IPS-20b (cell line): ENCODE results near the gene TAOK1.

ENCODE experiments used
- H3K27ac ChIP-seq: one replicate; pipeline ENCODE4 v1.5.1; 2013; ENCODE audit warnings: low read length
- H3K27me3 ChIP-seq: 2 replicates; pipeline ENCODE4 v1.6.1; 2013; ENCODE audit warnings: mild to moderate bottlenecking, low read length, inconsistent platforms; ENCODE audit not compliant: insufficient read depth
- H3K36me3 ChIP-seq: 2 replicates; pipeline ENCODE4 v1.6.1; 2013; ENCODE audit warnings: low read depth, mild to moderate bottlenecking, inconsistent platforms, low read length, moderate library complexity; ENCODE audit not compliant: insufficient read depth
- H3K4me1 ChIP-seq: 2 replicates; pipeline ENCODE4 v1.6.1; 2013; ENCODE audit warnings: mild to moderate bottlenecking, control low read depth, inconsistent platforms, low read length, moderate library complexity; ENCODE audit not compliant: insufficient read depth
- H3K4me3 ChIP-seq: 2 replicates; pipeline ENCODE4 v1.5.1; 2013; ENCODE audit warnings: mild to moderate bottlenecking, low read length, inconsistent platforms
- H3K9ac ChIP-seq: 2 replicates; pipeline ENCODE4 v1.6.1; 2013; ENCODE audit warnings: low read depth, mild to moderate bottlenecking, inconsistent platforms, low read length, moderate library complexity
- H3K9me3 ChIP-seq: 2 replicates; pipeline ENCODE4 v1.6.1; 2013; ENCODE audit warnings: mild to moderate bottlenecking, low read depth, low read length, inconsistent platforms; ENCODE audit not compliant: insufficient read depth

The TAOK1 gene

GRCh38 chr17:29590411-29591145 lies 200.4 kb downstream of the TAOK1 start:
- H3K36me3 ChIP-seq: no peaks in the 10 kb centered on the region
- H3K4me3 ChIP-seq: peak overlapping the region; percentile 78; the same call in 1 of the 2 replicates
- H3K4me1 ChIP-seq: peaks cover 26% of the 10 kb centered on the region
- H3K9me3 ChIP-seq: no peaks in the 10 kb centered on the region
- H3K9ac ChIP-seq: peak overlapping the region; percentile 74; the same call in 1 of the 2 replicates
- peak overlapping the region; percentile 4 for H3K27ac ChIP-seq
- peaks cover 25% of the 10 kb centered on the region for H3K27me3 ChIP-seq

DNA sequence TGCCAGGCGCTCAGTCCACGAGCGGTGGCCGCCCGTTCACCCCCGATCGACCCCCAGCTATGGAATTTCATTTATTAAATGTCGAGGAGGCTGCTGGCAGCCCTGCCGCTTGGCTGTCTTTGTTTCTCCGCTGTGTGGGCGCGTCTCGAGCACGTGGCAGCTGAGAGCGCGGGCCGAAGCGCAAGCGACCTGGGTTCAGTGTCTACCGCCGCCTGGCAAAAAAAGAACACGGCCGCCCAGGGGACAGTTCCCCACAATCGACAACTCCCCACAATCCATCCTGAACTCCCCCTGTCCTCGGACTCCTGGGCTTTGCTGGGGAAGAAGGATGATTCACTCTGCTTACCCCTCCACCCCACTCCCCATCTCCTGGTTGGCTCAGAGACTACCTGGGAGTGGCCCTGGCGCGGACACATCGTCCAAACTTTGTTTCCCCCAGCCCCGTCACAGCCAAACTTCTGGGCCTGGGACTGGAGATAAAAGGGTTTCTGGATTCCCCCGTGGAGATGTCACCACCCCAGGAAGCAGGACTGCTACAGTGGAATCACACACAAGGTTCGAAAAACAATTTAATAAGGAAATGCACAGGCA lies 201.1 kb downstream of the TAOK1 start:
- peak overlapping the region; percentile 78 for H3K4me3 ChIP-seq
- H3K27ac ChIP-seq: peak overlapping the region; percentile 4
- H3K36me3 ChIP-seq: no peaks in the 10 kb centered on the region
- no peaks in the 10 kb centered on the region for H3K9me3 ChIP-seq
- H3K9ac ChIP-seq: peak overlapping the region; percentile 74; the same call in 1 of the 2 replicates
- peaks cover 25% of the 10 kb centered on the region for H3K27me3 ChIP-seq
- peaks cover 25% of the 10 kb centered on the region for H3K4me1 ChIP-seq

GRCh38 chr17:29591737-29592608 lies 201.8 kb downstream of the TAOK1 start:
- peak overlapping the region; percentile 17 for H3K27ac ChIP-seq
- H3K9ac ChIP-seq: peak overlapping the region; percentile 74; the same call in 1 of the 2 replicates
- no peaks in the 10 kb centered on the region for H3K9me3 ChIP-seq
- H3K27me3 ChIP-seq: peaks cover 25% of the 10 kb centered on the region
- no peaks in the 10 kb centered on the region for H3K36me3 ChIP-seq
- H3K4me1 ChIP-seq: peaks cover 33% of the 10 kb centered on the region
- peak overlapping the region; percentile 78 for H3K4me3 ChIP-seq

DNA sequence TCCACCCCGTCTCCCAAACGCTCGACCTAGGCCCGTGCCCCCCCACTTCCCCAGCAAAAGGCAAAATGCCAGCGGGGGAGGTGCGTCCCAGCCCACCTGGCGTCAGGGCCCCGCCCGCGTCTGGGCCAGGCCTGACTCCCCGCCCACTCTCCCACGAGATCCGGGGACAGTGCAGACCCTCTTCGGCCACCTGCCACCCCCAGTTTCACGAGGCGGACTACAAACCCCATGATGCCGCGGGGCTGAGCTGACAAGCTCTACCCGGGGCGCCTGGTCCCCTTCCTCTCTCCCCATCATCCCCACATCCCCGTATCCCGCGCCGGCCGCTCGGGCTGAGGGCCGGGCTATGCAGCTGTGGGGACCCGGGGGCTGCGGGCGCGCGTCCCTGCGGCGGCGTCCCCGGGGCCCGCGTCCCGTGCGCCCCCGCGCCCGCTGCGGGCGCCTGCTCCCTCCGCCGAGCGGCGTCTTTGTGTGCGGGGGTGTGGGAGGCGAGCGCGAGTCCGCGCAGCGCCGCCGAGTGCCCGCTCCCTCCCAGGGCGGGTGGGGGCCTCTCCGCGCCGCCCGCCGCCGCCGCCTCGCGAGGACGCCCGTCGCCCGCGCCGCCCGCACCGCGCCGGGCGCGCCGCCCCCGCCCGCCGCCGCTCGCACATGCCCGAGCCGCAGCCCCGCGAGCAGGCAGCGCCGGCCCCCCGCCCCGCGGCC lies 202.8 kb downstream of the TAOK1 start, which contains the start of gene ANKRD13B:
Gene ANKRD13B, plus strand, starts transcription at position 283 of the 702 bp plus-strand sequence. CDS start 490 bp downstream, outside the sequence.
- Histone ChIP-seq H3K4me3 (peak within 1 kb of the TSS; percentile 80), H3K27me3 (peaks cover 20% of the 10 kb centered on the region), H3K4me1 (peaks cover 34% of the 10 kb centered on the region), H3K9me3 (no peaks in the 10 kb centered on the region), H3K36me3 (no peaks in the 10 kb centered on the region), H3K9ac (peak within 1 kb of the TSS; percentile 69; the same call in 1 of the 2 replicates), H3K27ac (peak within 1 kb of the TSS; percentile 17)

DNA sequence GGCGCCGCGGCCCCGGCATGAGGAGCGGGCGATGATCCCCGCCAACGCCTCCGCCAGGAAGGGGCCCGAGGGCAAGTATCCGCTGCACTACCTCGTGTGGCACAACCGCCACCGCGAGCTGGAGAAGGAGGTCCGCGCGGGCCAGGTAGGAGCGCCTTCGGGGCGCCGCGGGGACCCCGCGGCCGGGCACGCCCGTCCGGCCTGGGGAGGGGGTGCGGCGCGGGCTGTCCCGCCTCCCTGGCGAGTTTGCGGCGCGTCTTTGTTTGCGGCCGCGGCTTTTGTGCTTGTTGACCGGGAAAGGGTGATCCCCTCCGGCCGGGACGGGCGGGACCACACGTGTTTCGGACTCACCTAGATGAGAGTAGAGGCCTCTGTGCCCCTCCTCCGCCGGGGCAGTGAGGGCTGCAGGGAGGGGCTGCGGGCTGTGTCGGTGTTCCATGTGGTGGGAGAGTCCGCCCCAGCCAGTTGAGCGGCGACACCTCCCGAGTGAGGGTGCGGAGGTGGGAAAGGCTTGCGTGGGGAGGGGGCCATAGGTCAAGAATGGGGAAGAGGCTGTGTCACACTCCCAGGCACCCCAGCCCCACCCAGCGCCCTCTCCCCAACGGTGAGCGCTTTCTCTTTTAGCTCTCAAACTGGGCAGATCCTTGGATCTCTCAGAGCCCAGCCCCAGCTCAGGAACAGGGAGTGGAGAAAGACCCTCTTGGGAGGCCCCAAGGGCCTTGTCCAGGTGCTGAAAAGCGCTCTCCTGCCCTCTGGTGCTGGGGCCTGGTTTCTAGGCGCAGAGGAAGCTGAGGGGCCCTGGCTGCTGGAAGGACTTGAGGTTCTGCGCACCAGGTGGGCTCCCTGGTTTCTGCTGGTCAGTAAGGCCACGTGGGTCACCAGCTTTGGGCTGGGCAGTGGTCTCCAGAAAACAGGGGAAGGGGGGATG lies 203.7 kb downstream of the TAOK1 start:
- H3K9ac ChIP-seq: peak overlapping the region; percentile 56; the same call in 1 of the 2 replicates
- H3K27ac ChIP-seq: no peak overlapping the region
- H3K36me3 ChIP-seq: no peaks in the 10 kb centered on the region
- H3K4me3 ChIP-seq: peak overlapping the region; percentile 80
- no peaks in the 10 kb centered on the region for H3K9me3 ChIP-seq
- peaks cover 31% of the 10 kb centered on the region for H3K4me1 ChIP-seq
- peaks cover 16% of the 10 kb centered on the region for H3K27me3 ChIP-seq

- no peak overlapping the region for H3K27ac ChIP-seq
- peaks cover 31% of the 10 kb centered on the region for H3K4me1 ChIP-seq
- H3K4me3 ChIP-seq: peak overlapping the region; percentile 80; the same call in 1 of the 2 replicates
- H3K9me3 ChIP-seq: no peaks in the 10 kb centered on the region
- H3K36me3 ChIP-seq: no peaks in the 10 kb centered on the region
- H3K27me3 ChIP-seq: peaks cover 16% of the 10 kb centered on the region
- H3K9ac ChIP-seq: no peak overlapping the region; the same call in 1 of the 2 replicates
These were observed 204.4 kb downstream of the TAOK1 start for GRCh38 chr17:29594519-29595090.

GRCh38 chr17:29595107-29595942 lies 205.2 kb downstream of the TAOK1 start:
- H3K4me1 ChIP-seq: peaks cover 25% of the 10 kb centered on the region
- no peaks in the 10 kb centered on the region for H3K36me3 ChIP-seq
- H3K4me3 ChIP-seq: no peak overlapping the region
- no peak overlapping the region for H3K9ac ChIP-seq
- H3K27me3 ChIP-seq: peaks cover 10% of the 10 kb centered on the region
- no peaks in the 10 kb centered on the region for H3K9me3 ChIP-seq
- no peak overlapping the region for H3K27ac ChIP-seq

GRCh38 chr17:29595943-29596774 lies 206.0 kb downstream of the TAOK1 start:
- Histone ChIP-seq H3K4me1 (peaks cover 24% of the 10 kb centered on the region), H3K36me3 (no peaks in the 10 kb centered on the region), H3K9me3 (no peaks in the 10 kb centered on the region), H3K27me3 (peaks cover 5% of the 10 kb centered on the region), H3K9ac (no peak overlapping the region), H3K27ac (no peak overlapping the region), H3K4me3 (no peak overlapping the region)

GRCh38 chr17:29596811-29597210 lies 206.6 kb downstream of the TAOK1 start:
- Histone ChIP-seq H3K9ac (0 out of 2 replicates have a peak overlapping the region, but pooled peaks have one; percentile 29), H3K36me3 (no peaks in the 10 kb centered on the region), H3K4me3 (0 out of 2 replicates have a peak overlapping the region, but pooled peaks have one; percentile 23), H3K27ac (no peak overlapping the region), H3K9me3 (no peaks in the 10 kb centered on the region), H3K4me1 (peaks cover 24% of the 10 kb centered on the region), H3K27me3 (peaks cover 5% of the 10 kb centered on the region)
